NAMALWA (cell line): ENCODE data around the gene SRPRB.
A peak's percentile ranks its signal among the peaks of the same experiment; 100 is the strongest.

Source experiments
- DNase-seq: peaks from one replicate; pipeline ENCODE4 v3.0.0-alpha.2; 2015; ENCODE audit warnings: low spot score

Gene SRPRB

DNA sequence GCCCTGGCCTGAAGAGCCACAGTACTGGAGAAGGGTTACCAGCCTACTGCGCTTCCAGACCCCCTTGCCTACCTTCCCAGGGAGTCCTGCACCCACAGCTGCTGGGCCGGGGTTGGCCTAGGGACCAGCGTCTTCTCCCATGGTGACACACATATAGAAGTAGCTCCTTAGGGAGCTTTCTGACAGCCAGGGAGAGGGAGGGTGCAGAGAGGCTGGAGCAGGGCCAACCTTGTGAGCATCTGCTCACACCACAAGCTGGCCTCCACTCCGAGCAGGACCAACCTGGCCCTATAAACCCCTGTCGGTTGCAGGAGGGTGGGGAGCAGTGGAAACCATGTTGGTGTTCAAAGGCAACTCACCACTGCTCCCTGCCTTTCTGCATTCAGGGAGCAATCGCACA is 35.2 kb downstream of the SRPRB start:
- no peak for DNase-seq

DNA sequence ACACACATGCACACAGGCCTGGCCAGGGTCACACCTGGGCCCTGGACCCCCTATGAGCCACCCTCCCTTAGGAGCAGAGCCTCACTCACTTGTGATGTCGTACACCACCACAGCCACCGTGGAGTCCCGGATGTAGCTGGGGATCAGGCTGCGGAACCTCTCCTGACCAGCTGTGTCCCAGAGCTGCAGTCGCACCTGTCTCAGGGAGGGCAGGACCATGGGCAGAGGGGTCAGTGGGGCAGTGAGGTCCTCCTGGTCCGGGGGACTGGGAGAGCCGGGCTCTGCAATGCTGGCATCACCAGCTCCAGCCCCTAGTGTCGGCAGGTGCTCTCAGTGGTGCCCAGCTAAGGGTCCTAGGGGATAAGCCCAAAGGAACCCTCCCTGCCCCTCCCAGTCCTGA is 35.6 kb downstream of the SRPRB start:
- DNase-seq: no peak

DNA sequence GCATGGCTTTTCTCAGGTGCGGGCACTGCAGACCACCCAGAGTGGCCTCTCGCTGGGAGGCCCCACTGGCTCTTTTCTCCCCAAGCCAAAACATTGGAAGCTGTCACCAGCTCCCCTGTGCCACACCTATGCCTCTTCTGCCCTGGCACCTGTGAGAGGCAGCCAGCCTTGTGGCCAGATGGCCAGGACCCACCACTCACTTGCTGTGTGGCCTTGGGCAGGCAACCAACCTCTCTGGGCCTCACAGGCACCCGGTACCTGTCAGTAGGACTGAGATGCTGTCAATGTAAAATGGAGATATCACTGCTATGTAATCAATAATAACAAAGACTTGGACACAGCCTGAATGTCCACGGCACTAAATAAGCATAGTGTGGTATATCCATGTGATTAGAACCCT is 36.5 kb downstream of the SRPRB start:
- DNase-seq: no peak

DNA sequence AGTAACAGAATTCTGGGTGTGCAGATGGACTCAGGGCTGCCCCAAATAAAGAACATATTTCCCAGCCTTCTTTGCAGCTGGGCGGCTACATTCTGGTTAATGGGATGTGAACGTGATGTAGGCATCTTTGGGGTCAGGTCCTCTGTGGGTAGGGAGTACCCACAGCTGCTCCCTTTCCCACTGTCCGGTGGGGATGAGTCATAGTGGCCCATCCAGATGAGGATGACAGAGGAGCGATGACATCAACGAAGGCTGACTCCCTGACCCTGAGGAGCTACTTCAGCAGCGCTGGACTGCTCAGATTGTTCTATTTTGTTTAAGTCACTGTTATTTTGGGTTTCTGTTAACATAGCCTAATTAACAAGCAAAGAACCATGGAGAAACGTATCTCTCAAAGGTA is 38.0 kb downstream of the SRPRB start:
- no peak for DNase-seq

DNA sequence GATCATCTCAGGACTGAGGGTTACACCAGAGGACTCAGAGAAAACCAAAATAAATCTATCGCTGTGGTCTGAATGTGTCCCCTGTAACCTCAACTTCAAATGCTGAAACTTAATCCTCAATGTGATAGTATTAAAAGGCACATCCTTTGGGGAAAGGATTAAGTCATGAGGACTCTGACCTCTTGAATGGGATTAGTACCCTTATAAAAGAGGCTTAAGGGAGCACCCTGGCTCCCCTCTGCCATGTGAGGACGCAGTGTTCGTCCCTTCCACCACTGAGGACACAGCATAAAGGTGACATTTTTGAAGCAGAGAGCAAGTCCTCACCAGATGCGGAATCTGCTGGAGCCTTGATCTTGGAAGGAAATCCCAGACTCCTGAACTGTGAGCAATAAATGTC is 39.5 kb downstream of the SRPRB start:
- no peak for DNase-seq

DNA sequence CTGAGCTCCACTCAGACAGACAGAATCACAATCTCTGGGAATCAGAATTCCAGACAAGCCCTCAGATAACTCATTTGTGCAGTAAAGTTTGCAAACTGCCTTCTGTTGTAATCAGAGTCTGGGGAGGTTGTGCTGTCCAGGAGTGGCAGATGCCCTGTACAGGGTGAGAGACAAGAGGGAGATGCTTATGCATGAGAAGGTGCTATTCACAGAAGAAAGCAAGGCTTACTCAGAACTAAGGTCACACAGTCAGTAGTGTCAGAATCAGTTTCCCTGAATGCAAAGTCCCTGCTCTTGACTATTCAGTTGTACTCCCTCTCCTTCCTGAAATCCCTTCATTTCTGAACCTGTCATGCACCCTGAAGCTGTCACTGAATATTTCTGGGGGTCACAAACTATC is 43.7 kb downstream of the SRPRB start:
- DNase-seq: no peak

DNA sequence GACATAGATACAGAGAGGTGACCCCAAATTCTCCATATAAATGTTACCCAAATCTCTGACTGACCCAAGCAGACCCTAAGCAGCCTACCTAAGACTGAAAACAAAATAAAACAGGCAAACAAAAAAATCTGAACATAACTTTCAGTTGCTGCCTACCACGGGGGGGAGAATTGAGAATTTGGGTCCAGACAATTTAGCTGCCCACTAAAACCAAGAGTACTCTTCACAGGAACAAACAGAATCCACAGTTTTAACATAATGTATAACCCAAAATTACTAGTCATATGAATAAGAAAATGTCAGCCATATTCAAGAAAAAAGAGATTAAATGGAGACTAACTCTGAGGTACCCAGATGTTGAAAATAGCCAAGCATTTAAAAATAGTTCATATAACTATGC is 44.4 kb downstream of the SRPRB start:
- no peak for DNase-seq

DNA sequence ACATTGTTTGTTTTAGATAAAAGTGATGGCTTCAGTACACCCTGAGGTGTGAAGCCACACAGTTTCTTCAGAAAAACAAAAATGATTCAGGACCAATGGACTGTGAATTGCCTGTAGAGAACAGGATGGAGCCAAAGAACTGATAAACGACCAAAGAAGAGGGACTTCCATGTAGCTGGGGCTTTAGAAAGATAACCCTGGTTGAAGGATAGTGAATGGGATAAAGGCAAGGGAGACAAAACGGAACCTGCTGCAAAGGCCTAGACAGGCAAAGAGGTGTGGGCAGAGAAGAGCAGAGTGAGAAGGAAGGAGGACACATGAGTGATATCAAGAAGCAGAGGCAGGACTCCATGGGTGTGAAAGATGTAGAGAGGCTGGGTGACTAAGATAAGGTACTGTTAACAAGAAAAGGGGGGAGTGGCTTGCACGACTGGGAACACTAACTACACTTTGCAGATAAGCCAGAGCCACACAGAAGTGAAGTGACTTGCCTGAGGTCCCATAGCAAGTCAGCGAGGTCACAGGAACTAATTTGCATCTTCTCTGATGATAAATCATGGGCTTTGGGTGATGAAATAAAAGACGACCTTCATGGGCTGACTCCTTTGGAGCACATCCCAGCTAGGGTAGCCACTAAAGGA is 45.8 kb downstream of the SRPRB start:
- DNase-seq: peak; percentile 17

DNA sequence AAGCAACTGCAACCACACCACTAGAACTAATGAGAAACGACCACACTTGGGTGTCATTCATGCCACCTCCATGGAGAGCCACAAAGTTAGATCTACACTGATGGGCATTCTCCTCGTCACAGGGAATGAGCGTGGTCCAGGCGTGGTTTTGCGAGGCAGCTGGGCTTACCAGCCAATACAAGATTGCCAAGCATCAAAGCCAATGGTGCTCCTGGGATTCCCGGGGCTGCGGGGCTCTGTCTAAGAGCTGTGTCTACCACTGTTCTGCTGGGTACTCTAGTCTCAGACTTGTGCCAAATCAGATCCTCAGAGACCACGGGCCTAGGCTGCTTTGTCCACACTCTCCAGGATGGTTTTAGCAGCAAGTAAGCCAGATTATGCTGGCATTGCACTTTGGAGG is 46.3 kb downstream of the SRPRB start:
- DNase-seq: no peak

DNA sequence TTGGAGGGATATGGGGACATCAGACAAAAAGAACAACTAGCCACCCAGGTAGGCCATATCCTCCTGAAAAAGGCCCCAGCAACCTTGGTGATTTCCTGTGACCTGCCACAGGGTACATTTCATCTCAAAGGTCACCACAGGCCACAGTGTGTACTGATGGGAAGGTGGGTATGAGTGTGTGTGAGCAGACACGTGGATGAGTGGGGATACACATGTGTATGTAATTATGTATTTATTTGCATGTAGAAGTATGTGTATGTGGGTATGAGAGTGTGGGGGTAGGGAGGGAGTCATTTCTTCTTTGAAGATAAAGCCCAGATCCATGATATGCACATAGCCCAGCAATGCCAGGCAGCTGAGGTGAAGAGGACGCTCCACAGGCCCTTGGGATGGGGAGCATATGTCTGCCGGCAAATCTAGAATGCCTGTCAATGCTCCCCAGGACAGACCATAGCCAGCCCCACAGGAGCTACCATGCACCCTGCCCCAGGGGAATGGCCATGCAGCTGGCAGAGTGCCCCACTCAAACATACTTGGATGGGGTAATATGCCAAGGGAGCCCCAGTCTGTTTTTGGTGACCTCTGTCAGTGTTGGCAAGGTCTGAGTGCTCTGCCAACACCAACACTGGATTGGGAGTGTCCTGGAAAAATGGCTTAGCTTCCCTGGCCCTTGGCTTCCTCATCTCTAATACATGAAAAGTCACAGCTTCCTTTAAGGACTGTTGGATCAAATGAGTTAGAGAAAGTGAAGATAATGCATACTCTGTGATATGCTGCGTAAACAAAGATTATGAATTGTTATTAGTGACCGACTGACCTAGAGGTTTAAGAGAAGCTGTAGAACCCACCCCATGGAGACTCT is 47.7 kb downstream of the SRPRB start:
- DNase-seq: no peak

DNA sequence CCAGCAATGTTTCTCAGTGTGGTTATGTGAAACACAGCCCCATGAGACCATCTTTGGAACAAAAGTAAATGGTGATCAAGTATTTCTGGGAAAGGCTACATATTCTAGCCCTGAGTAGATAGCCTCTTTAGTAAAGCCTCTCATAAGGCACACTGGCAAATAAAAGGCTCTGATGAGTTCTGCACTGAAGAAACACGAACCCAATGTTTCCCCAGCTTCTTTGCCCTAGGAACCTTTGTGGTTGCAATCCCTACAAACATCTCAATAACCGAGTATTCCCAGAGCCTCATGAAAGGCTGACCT is 48.3 kb downstream of the SRPRB start:
- DNase-seq: no peak

DNA sequence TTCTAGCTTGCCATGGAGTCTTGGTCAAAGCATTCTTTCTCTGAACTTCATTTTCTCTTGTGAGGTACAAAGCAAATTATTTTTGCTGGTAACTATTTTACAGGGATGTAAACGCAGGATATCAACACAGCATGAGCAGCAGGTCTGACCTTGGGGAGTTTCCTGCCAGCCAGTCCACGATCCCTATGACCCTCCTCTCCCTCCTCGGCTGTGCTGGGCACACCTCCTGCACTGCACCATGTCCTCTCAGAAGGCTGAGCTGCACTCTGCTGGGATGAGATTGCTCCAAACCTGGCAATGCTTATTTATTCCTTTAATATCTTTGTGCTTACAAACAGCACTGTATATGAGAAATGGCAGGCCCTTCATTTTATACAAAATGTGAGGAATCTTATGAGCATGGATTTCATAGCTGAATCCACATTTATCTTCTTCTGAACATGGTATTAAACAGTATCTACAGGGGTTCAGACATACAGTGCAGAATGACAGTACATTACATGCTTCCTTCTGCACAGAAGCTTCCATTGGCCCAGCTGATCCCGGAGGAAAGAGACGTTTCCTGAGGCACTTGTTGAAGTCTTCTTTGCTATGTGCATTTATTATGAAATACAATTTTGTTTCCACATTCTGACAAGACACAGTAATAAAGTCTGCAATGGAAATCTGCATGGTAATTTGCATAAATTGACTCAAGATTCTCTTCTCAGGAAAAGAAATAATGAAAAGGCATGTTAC is 48.8 kb downstream of the SRPRB start:
- DNase-seq: no peak

DNA sequence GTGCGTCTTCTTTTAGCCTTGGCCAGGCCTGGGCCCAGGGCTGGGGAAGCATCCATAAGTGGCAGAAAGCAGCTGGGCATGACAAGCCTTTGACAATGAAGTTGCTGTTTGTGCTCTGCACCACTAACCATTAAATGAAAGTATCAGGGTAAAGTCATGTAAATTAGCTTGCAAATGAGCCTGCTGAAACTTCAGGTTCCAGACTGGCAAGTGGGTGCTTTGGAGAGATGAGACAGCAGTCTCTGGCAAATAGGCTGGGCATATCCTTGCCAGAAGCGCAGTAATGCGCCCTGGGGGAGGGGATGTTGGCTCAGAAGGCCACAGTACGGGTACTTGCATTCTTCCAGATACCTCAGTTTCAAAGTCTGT is 49.4 kb downstream of the SRPRB start:
- DNase-seq: no peak

DNA sequence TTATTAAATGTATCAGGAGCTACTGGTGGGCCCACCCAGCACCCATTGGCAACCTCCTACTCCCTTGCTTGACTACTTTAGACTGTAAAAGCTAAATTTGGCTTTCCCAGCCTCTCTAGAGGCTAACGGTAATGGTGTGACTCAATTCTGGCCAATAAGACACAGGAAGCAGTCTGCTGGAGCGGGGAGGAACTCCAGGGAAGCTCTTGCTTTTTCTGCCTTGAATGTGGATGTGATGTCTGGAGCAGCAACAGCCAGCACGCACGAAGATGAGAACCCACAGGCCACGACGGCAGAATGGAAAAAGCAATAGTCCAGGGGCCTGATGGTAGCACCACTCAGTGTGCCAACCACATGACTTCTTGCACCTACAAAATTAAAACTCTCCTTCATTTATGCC is 50.2 kb downstream of the SRPRB start:
- no peak for DNase-seq

DNA sequence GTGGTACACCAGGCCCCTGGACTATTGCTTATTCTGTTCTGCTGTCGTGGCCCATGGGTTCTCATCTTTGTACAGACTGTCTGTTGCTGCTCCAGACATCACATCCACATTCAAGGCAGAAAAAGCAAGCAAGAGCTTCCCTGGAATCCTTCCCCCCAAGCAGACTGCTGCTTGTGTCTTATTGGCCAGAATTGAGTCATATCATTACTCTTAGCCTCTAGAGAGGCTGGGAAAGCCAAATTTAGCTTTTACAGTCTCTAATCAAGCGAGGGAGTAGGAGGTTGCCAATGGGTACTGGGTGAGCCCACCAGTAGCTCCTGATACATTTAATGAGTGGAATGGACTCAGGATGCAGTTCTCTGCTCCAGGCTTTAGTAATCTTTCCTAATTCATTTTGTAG is 50.7 kb downstream of the SRPRB start:
- DNase-seq: no peak

DNA sequence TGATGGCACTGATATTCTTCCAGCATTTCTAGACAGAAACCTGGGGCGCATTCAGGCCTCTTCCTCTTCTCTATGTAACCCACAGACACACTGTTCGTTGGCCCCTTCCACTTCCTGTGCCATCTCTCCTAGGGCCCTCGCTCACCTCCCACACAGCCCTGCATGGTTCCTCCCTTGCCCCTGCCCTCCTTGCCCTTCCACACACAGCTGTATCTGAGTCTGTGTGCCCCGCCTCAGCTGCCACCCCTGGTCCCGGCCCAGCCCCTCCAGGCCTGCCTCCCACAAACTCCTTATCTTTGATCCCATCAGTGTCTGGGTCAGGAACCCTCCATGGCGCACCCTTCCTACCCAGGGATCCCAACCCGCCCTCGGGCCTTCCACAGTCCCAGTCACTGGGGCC is 52.2 kb downstream of the SRPRB start:
- DNase-seq: no peak

DNA sequence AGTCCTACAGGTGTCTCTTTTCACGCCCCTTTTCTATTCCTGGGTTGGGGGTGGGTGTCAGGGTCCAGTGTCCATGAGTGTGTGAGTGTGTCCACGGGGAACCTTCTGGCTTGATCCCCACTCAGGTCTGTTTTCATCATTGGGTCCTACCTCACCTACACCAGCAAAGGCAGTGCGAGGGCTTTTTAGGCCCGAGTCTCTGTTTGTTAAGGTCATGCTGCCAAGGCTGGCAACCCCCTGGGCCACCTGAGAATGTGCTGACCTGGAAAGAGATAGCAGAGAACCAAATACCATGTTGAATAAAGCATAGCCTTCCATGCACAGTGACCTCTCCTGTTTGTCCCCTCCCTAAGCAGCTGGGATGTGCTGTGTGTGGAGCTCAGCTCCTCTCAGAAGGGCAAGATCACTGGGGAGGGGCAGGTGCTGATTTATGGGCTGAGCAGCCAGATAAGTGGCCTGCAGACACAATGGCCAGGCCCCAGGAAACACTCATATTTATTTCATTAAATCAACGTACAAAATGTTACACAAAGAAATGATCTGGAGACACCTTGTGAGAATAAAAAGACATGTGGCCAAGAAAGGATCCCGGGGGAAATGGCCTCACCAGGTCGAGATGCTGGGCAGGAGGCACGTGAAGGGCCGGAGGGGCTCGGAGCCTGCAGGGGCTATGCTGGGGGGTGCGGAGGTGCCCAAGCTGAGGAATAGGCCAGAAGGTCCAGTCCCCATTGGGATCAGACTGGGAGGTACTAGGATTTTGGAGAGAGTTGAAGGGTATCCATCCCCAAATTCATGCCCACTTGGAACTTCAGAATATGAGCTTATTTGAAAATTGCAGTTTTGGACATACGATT is 54.0 kb downstream of the SRPRB start:
- DNase-seq: no peak

DNA sequence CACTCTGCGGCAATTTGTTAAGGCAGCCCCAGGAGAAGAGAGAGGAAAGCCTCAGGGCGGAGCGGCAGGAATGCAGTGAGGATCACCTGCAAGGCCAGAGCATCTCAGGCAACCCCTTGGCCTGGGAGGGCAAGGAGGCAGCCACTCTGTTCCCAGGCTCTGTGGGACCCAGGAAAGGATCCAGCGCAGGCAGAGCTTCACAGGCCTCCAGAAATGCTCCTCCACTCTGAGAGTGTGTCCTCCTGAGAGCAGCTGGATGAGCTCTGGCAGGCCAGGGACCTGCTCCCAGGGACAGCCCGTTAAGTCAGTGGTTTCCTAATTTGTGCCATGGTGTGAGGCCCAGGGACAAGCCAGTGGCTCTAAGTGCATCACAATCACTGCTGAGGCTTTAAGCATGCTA is 54.9 kb downstream of the SRPRB start:
- no peak for DNase-seq

DNA sequence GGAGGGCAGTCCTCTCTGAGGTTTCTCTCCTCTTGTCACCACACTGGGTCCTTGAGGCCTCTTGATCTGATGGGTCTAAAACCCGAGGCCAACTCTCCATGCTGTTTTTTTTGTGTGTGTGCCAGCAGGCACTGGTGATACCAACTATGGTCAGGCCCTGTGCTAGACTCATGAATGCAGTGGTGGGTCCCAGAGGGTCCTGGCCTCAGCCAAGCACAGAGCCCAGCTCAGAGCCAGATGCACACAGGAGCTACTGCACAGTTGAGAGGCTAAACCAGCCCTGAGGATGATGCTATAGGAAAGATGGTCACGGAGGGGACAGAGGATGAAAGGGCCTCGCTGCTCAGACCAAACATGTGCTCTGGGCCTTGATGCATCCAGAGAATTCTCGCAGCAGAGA is 56.5 kb downstream of the SRPRB start:
- no peak for DNase-seq

DNA sequence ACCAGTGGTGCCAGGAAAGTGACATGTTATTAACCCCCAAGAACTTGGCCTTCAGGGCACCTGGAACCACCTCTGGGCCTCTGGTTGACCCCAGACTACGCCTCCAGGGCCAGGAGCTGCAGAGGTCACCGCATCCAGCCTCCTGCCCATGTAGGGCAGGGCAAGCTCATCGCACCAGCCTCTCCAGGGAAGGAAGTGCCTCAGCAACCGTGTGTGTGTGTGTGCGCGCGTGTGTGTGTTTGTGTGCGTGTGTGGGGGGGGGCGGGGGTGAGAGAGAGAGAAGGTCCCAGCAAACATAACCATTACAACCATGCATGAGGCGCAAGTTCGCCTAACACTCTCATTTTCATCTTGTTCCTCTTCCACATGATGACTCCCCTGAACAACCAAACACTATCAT is 58.3 kb downstream of the SRPRB start:
- DNase-seq: no peak

DNA sequence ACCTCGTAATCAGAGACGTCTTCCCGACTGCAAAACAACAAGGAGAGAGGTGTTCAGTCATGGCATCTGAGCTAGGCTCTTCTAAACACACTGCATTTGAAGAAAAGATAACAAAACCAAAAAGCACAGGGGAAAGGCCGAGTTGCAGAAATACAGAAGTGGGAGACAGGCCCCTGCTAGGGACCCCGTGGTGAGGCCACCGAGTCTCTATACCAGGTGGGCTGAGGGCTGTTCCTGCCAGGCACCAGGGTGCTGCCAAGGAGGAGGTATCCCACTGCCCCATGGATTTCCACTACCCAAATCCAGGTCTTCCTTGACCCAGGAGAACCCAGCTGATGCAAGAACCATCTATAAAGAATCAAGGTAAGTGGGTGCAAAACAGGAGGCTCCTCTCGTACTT is 59.0 kb downstream of the SRPRB start:
- DNase-seq: no peak

DNA sequence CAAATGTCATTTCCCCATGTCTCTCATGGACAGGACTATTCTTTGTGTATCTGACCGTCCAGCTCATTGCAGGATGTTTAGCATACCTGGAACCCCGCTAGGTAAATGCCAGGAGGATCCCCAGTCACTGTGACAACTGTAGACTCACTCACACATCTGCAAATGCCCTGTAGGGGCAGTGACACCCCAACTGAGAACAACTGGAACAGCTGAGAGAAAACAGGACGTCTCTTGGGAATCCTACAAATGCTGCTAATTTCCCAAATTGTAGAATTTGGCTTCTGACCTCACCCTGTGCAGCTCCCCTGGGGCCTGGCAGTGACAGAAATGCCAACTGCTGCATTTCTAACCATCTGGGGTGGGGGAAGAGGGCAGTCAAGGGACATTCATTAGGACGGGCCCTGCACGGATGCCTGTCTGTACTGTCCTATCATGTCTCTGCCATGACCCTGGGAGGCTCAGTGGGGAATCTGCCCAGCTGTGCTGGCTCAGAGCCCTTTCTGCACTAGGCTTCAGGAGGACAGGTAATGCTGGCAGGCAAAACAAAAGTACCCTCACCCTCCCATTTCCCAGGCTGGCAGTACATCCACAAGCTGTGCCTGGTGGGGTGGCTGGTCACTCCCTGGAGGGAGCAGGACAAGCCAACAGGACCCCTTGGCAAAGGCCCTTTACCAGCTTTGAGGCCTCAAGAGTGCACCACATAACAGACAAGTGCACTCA is 59.7 kb downstream of the SRPRB start:
- no peak for DNase-seq
